Osteoblast (primary cell): ENCODE measurements around the gene CACNA1C. TPM values are rescaled to one million over a fixed set of nuclear protein-coding genes. Genes with fewer than 3 reads are reported as not detected.
A peak's percentile ranks its signal among the peaks of the same experiment; 100 is the strongest.

Source experiments
- DNase-seq: peaks from one replicate; pipeline ENCODE4 v3.0.0; 2011; ENCODE audit warnings: low spot score, mixed read lengths; ENCODE audit not compliant: insufficient read length; ENCODE audit errors: missing footprints
- H2AFZ ChIP-seq: 2 replicates; pipeline ENCODE4 v1.6.0; 2011; ENCODE audit warnings: mild to moderate bottlenecking, low read length
- H3K27ac ChIP-seq: 2 replicates; pipeline ENCODE4 v1.5.1; 2011; ENCODE audit warnings: mild to moderate bottlenecking, low read depth, low read length, moderate library complexity
- H3K27me3 ChIP-seq: 2 replicates; pipeline ENCODE4 v1.6.0; 2012; ENCODE audit warnings: mild to moderate bottlenecking, control low read depth, inconsistent platforms, low read length, moderate library complexity; ENCODE audit not compliant: insufficient read depth
- H3K36me3 ChIP-seq: 2 replicates; pipeline ENCODE4 v1.5.1; 2011; ENCODE audit warnings: mild to moderate bottlenecking, low read length, control low read depth, moderate library complexity; ENCODE audit not compliant: insufficient read depth
- H3K4me1 ChIP-seq: 2 replicates; pipeline ENCODE4 v1.5.1; 2011; ENCODE audit warnings: mild to moderate bottlenecking, low read length, control low read depth, moderate library complexity; ENCODE audit not compliant: insufficient read depth
- H3K4me2 ChIP-seq: 2 replicates; pipeline ENCODE4 v1.6.0; 2011; ENCODE audit warnings: mild to moderate bottlenecking, low read length; ENCODE audit not compliant: insufficient read depth
- H3K4me3 ChIP-seq: fragments of 200-600 bp; sonication (generic); 3 replicates; pipeline ENCODE4 v1.5.1; 2012; ENCODE audit warnings: mild to moderate bottlenecking, low read length, inconsistent platforms; ENCODE audit not compliant: insufficient read depth
- H3K79me2 ChIP-seq: 2 replicates; pipeline ENCODE4 v1.6.0; 2012; ENCODE audit warnings: mild to moderate bottlenecking, low read length, control low read depth, inconsistent platforms; ENCODE audit not compliant: insufficient read depth
- H3K9me3 ChIP-seq: 2 replicates; pipeline ENCODE4 v1.5.1; 2011; ENCODE audit warnings: low read depth, low read length, control low read depth
- H4K20me1 ChIP-seq: 2 replicates; pipeline ENCODE4 v1.6.0; 2012; ENCODE audit warnings: mild to moderate bottlenecking, low read length, control low read depth; ENCODE audit not compliant: insufficient read depth
- CTCF ChIP-seq: IDR thresholded peaks from 2 replicates; pipeline ENCODE4 v1.5.1; 2011; ENCODE audit warnings: mild to moderate bottlenecking, low read depth, low read length, moderate library complexity; ENCODE audit errors: extremely low read depth
- total RNA-seq: library from RNA; depleted of rRNA; stranded (reverse); fragments of >200 nt; gene quantifications from 2 replicates; pipeline ENCODE4 v1.2.3, GENCODE V29; 2012

CACNA1C gene
- total RNA-seq, 1 donor = 19.2 TPM

DNA sequence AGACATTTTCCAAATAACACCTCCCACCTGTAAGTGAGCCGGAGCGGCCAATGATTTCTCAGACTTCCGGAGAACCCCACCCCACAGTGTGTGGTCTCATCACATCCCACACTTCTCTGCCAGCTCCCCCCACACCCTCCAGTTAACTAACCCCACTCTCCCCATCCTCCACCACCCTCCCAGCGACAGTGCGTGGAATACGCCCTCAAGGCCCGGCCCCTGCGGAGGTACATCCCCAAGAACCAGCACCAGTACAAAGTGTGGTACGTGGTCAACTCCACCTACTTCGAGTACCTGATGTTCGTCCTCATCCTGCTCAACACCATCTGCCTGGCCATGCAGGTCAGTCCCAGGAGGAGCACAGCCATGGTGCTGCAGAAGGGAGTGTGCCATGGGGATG is 557.6 kb downstream of the CACNA1C start:
- H3K9me3 ChIP-seq = no peaks in the 10 kb centered on the region
- no peak for TF ChIP-seq CTCF
- DNase-seq = no peak
- peaks cover 15% of the 10 kb centered on the region for H3K36me3 ChIP-seq
- no peak overlapping the region for H3K27ac ChIP-seq
- peaks cover 22% of the 10 kb centered on the region for H3K4me1 ChIP-seq
- no peaks in the 10 kb centered on the region for H3K79me2 ChIP-seq
- no peaks in the 10 kb centered on the region for H3K27me3 ChIP-seq
- no peak overlapping the region for H2AFZ ChIP-seq
- H3K4me2 ChIP-seq = no peak overlapping the region
- no peaks in the 10 kb centered on the region for H4K20me1 ChIP-seq
- H3K4me3 ChIP-seq = no peak overlapping the region

DNA sequence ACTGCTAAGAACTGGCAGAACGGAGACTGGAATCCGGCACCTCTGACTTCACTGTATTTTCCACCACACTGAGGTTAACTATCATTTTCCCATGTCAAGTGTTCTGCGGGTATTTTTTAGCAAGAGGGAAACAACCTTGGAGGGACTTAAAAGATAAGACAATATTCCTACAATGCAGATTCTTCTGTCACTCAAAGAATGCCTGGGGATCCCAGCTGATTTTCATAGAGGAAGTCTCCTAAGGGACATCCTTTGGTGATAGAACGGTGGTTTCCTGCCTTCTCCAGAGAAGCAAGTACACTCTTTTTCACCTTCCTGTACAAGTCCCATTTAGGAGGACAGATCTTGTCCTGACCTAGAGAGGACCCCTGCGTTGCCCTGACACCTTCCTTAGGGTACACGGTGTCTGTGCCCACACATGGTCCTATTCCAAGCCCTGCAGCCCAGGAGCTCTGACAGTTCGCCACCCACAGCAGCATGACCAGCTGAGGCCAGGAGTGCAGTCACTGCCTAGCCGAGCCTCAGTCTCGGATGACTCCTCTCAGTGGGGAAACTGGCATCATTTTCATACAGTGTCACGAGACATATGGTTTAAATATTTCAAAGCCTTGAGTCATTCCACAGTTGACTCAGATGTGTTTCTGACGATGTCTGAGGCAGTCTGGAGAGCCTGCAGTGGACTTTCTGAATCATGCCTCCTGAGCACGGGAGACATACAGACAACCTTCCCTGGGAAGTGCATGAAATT is 560.7 kb downstream of the CACNA1C start:
- peak overlapping the region; percentile 54 for H3K4me2 ChIP-seq
- peak overlapping the region; percentile 78 for H3K27ac ChIP-seq
- H2AFZ ChIP-seq = peak overlapping the region; percentile 14

GRCh38 chr12:2614341-2614740 is 561.6 kb downstream of the CACNA1C start:
- peaks cover 4% of the 10 kb centered on the region for H3K36me3 ChIP-seq
- peak; percentile 26 for DNase-seq
- H3K27ac ChIP-seq = peak overlapping the region; percentile 78
- H4K20me1 ChIP-seq = no peaks in the 10 kb centered on the region
- no peaks in the 10 kb centered on the region for H3K9me3 ChIP-seq
- no peaks in the 10 kb centered on the region for H3K79me2 ChIP-seq
- H3K4me3 ChIP-seq = no peak overlapping the region
- H3K4me2 ChIP-seq = no peak overlapping the region
- H2AFZ ChIP-seq = no peak overlapping the region
- H3K27me3 ChIP-seq = no peaks in the 10 kb centered on the region
- TF ChIP-seq CTCF = no peak
- peaks cover 29% of the 10 kb centered on the region for H3K4me1 ChIP-seq

More for the DNA sequence above, 560.7 kb downstream of the CACNA1C start:
- Histone ChIP-seq H3K4me3 (no peak overlapping the region), H3K27me3 (no peaks in the 10 kb centered on the region), H3K36me3 (peaks cover 4% of the 10 kb centered on the region), H3K79me2 (no peaks in the 10 kb centered on the region), H4K20me1 (no peaks in the 10 kb centered on the region), H3K9me3 (no peaks in the 10 kb centered on the region), H3K4me1 (peaks cover 29% of the 10 kb centered on the region)
- TF ChIP-seq CTCF = no peak
- DNase-seq = peak; percentile 98

GRCh38 chr12:2615665-2616402 is 563.0 kb downstream of the CACNA1C start:
- Histone ChIP-seq H3K36me3 (peaks cover 4% of the 10 kb centered on the region), H3K4me1 (peaks cover 29% of the 10 kb centered on the region), H3K9me3 (no peaks in the 10 kb centered on the region), H3K27ac (peak overlapping the region; percentile 64), H3K4me2 (no peak overlapping the region), H3K79me2 (no peaks in the 10 kb centered on the region), H2AFZ (no peak overlapping the region), H3K4me3 (no peak overlapping the region), H4K20me1 (no peaks in the 10 kb centered on the region), H3K27me3 (no peaks in the 10 kb centered on the region)
- TF ChIP-seq CTCF = no peak
- DNase-seq = peak; percentile 86
